Vagina (tissue), 2 donors: ENCODE data around the gene MGME1.

Experiments
- CTCF ChIP-seq, 3 experiments: fragments of 450-650 bp in 2 of 3; fragments of 200-600 bp in 1 of 3; sonication (generic) in 1 of 3; IDR thresholded peaks; one replicate each; pipeline ENCODE4 v1.5.1; 2017 to 2019; ENCODE audit warnings: antibody characterized with exemption in 3 of 3, mild to moderate bottlenecking in 2 of 3, moderate library complexity in 2 of 3
- POLR2AphosphoS5 ChIP-seq, 2 donors: sonication (generic); formaldehyde crosslinking; IDR thresholded peaks; one replicate each; pipeline ENCODE4 v1.9.0; 2017; ENCODE audit warnings: antibody characterized with exemption in 2 of 2, mild to moderate bottlenecking in 2 of 2, low read depth in 1 of 2; ENCODE audit not compliant: insufficient read depth in 1 of 2

- TF ChIP-seq CTCF (IDR thresholded peaks at IDR 0.05): no peak
- no peak for TF ChIP-seq POLR2AphosphoS5 (IDR thresholded peaks at IDR 0.05; ENCODE audit: insufficient read depth in 1 of 2, low read depth in 1 of 2)
These were observed 50.2 kb downstream of the MGME1 start for GRCh38 chr20:18019068-18019467.
